ENCODE measurements around the gene SEZ6.

GRCh38 chr17:29021226-29021625 is 15.4 kb upstream of the SEZ6 start:
- TF ChIP-seq EP300 (IDR thresholded peaks at IDR 0.05) (no peak), POLR2A (IDR thresholded peaks at IDR 0.05; ENCODE audit: low read depth) (no peak)

All from esophagus muscularis mucosa (tissue), 2 donors.